NOMO-1 (cell line): ENCODE results near the gene CD200.

Experiments used
- DNase-seq, 2 experiments: peaks; one replicate each; lab custom pipeline; 2025; ENCODE audit not compliant: unreplicated experiment in 2 of 2; lab: John Stamatoyannopoulos, UW

The CD200 gene, protein sequence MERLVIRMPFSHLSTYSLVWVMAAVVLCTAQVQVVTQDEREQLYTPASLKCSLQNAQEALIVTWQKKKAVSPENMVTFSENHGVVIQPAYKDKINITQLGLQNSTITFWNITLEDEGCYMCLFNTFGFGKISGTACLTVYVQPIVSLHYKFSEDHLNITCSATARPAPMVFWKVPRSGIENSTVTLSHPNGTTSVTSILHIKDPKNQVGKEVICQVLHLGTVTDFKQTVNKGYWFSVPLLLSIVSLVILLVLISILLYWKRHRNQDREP

DNA sequence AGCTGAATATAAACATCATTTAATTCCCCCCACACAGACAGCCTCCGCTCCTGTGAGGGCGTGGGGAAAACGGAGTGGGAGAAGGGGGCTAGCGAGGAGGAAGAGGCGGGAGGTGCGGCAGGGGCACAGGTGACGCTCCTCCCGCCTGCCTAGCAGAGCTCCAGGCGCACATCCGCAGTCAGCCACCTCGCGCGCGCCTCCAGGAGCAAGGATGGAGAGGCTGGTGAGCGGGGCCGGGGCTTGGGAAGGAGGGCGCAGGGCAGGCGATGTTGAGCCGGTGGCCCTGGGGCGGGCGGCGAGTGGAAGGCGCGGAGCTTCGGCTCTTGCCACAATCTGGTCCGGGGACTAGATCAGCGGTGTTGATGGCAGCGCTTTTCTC, at the start of gene CD200:
CD200 (plus strand) TSS at position 155 of the 379 bp plus-strand sequence; CDS start at position 212, 57 bp downstream.
- DNase-seq = no peak

DNA sequence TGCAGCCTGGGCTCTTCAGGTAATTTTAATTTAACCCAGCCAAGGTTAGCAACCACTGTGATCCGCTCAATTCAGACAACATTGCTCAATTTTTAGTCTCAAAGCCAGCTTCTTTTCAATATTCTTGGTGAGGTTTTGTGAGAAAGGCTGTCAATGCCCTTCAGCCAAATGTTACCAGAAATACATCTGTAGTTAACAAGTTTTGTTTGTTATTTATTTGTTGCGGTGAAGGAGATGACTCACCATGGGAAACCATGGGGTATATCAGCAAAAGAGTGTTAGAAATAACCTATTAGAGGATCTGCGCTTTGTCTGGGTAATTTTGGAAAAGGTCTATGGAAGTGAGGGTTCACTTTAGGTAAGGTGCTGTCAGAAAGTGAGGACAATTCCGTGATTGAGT, 43.9 kb upstream of the CD200 start:
- DNase-seq = no peak

DNA sequence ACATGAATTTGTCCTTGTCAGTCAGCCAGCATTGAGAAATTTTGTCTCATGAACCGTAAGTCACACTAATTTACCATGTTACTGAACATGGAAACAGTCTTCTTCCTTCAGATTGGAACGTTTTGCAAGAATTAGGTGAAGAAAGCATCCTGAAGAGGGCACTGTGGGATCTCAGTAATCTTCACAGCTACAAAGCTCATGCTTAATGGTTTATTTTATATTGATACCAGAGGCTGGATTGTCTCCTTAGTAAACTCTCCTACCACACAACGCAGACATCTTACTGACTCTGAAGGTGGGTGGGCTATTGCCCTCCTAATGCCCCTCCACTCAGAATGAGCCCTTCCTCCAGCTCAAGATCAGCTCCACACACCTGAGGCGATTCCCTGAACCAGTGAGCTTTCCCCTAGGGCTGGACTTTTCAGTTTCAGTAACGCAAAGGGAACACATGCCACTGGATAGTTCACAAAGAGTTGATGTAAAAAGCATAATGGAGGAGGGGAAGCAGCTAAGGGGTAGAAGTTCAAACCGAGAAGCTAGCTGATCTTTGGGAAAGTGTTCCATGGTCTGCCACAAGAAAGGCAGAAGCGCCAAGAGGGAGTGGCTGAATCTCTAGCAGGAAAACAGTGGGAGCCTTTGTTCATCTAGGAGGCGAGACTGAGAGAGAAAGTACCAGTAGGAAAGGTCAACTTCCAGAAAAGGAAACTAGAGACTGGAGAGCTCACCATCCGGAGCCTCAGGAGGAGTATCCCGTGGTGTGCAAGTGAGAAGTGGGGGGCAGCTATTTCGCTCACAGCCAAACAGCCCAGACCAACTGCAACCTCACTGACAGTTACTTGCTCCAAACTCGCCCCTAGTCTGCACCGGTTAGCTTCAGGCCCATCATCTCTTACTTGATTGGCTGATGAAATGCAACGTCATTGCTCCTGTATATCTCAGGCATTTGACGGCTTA, 39.3 kb upstream of the CD200 start, which contains the start of gene SLC9C1:
SLC9C1 (minus strand) TSS at position 849 of the 954 bp plus-strand sequence. CDS start 7,425 bp downstream, outside the sequence.
- peak; percentile 44 to 89 for DNase-seq

DNA sequence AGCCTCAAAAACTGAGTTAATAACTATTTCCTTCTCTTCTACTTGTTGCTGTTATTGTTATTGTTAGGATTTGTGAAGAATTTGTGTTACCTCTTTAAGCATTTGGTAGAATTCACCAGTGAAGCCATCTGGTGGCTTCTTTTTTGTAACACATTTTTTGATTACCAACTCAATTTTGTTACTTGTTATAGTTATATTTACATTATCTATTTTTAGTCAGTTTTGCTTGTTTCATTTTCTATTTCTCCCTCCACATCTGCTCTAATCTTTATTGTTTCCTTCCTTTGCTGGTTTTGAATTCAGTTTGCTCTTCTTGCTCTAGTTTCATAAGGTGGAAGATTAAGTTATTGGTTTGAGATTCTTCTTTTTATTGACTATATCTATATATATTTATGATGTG, 35.2 kb upstream of the CD200 start:
- peak in 1 of 2 experiments; percentile 13 for DNase-seq

DNA sequence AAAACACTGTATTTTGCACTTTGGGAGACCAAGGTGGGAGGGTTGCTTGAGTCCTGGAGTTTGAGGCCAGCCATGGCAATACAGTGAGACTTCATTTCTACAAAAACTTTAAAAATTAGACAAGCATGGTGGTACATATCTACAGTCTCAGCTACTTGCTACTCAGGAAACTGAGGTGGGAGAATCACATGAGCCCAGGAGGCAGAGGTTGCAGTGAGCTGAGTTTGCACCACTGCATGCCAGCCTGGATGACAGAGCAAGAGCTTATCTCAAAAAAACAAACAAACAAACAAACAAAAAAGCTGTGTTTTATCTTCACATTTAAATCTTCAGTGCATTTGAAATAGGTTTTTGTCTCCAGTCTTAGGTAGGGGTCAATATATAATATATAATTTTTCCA, 34.2 kb upstream of the CD200 start:
- DNase-seq = no peak

DNA sequence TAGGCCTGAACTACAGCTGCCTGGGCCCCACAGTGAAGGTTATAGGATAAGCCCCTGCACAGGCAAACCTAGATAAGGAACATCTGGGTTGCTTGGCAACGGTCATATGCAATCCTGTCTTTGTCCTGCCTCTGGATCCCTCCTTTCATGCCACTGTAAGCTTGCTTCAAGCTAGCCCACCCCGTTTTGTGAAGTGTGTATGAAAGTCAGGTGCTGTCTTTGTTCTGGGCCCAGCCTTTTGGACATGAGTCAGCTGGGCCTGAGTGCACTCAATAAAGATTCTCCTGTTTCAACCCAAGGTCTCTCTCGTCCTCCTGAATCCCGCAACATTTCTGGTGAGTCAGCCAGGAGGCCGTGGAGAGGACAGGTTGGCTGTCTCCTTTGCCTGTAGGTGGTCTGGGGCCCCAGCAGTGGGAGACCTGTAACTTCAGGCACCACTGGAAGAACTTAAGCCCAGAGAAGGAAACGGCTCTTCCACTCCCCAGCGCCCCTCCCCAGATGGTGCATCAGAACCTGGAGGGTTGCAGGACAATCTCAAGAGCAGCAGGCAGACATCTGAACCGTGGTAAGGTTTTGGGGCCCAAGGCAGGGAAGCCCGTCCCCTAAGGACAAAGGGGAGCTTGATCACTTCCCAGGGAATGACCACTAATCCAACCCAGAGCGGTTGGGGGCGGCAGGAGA, 30.7 kb upstream of the CD200 start:
- no peak for DNase-seq

DNA sequence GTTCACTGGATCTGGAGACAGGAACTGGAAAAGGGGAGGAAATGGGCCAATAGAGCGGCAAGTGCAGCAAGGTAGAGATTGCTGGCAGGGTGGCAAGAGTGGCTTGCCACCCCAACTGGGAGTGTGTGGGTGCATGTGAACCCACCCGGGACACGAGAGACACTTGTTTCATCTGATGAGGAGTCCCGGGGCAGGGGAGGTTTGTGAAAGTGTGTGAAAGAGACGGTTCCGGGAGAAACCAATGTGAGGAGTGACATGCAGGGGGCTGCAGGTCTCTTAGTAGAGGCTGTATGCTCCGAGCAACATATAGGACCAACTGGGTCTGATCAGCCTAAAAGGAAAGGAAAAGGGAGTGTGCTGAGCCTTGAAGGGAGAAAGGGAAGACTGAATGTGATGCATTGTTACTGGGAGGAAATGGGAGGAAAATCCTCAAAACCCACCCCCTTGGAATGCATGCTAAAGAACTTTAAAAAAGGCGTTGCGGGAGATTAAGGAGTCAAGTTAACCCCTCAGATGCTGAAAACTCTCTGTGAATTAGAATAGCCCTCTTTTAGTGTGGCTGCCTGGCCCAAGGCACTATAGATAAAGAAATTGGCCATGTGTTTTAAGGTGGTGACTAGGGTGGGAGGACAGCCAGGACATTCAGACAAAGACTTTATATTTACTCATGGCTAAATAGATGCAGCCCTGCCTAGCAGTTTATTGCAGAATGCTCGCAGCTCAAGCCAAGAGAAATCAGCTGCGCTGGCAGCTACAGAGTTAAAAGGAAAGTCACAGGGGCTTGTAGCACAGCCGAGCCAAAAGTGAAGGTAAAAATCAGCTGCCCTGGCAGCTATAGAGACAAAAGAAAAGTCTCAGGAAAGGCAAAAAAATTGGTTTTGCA, 29.8 kb upstream of the CD200 start:
- DNase-seq = no peak

DNA sequence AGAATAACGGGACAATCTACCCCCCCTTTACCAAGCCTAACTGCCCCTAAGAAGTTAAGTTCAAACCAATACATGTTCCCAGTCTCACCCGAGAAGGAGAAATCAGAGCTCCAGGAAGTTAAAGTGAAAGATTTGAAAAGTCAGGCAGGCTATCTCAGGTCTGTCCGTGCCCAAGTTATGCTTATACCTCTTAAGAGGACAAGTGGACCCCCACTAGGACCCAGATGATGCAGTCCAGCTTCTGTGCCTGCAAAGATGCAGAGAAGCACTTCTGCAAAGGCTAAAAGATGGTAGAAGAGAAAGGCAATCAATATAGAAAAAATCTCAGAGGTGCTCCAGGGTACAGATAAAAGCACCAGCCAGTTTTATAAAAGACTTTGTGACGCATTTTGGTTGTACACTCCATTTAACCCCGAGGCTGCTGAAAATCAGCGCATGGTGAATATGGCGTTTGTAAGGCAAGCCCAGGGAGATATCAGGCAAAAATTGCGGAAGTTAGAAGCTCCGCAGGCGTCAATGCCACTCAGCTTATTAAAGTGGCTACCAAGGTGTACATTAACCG, 29.1 kb upstream of the CD200 start:
- no peak for DNase-seq

DNA sequence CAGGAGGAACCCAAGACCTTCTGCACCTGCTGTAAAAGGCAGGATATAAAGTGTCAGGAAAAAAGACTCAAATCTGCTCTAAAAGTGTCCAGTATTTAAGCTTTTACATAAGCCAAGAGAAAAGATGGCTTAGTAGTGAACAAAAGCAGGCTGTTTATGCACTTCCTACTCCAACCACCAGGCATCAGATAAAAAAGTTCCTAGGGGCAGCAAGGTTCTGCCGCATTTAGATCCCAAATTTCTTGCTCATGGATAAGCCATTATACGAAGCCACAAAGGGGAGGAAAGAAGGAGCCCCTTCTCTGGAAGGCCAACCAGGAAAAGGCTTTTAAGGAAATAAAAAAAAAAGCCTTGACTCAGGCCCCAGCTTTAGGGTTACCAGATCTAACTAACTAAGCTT, 28.3 kb upstream of the CD200 start:
- DNase-seq = no peak

DNA sequence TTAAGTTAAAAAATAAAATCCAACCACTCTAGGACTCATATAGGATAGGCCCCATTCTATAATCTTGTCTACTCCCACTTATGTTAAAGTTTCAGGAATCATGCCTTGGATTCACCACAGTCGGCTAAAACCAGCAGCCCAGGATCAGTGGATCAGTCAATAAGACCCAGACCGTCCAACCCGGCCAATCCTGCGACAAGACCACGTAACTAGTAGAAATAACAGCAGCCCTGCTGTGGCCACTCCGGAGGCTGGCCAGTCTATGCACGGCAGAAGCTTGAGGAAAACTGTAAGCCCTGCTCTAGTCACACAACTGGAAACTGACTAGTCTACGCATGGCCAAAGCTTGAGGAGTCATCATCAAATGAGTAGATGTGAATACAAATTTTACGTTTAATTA, 26.1 kb upstream of the CD200 start:
- no peak for DNase-seq

DNA sequence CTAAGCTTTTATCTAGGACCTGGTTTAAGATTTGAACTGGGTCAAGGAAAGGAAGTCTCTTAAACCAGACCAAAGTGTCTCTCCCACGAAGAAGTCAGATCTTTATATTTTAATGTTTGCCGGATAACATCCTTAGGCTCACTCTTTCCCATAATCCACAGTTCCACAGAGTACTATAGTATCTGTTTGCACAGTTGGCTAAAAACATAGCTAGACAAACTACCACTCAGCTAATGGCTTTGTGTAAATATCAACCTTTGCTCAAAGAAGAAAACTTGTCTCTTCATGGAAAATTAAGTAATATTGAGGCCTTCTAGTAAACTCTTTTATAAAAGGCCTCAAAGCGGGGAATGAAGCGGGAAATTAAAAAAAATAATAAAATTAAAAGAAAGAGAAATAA, 25.4 kb upstream of the CD200 start:
- no peak for DNase-seq

DNA sequence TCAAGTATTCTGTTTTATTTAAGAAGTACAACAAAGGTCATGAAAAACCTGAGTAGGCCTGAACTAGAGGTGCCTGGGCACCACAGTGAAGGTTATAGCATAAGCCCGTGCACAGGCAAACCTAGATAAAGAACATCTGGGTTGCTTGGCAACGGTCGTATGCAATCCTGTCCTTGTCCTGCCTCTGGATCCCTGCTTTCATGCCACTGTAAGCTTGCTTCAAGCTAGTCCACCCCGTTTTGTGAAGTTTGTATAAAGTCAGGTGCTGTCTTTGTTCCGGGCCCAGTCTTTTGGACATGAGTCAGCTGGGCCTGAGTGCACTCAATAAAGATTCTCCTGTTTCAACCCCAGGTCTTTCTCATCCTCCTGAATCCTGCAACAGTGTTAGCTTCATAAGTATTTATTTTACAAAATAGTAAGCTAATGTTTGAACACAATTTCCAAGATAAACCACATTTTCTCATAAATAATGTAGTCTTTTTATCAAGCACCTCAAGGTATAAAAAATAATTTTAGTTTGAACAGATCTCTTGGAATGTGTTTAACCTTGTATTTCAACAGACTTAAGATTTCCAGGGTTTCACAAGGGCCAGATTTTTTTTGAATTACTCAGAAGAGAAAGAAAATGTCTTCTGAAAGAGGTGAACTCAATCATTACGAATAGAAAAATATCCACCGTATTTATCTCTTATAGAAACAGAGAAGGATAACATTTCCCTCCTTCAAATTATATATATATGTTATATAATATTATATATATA, 24.6 kb upstream of the CD200 start:
- no peak for DNase-seq

DNA sequence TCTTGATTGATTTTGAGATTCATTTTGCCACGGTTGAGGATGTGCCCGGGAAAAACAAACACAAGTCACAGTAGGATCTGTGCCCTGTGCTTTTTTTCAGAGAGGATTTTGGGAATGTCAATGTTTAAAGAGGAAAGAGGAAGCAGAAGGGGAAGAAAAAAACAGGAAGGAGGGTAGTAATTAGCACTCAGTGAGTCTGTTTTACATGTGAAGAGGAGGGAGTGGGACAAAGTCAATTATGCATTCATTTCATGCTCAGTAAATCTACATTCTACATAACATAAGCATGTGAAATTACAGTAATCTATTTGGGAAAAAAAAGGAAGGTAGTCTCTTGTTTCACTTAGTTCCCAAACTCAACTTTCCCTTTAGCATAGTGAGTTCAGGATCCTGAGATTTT, 18.3 kb upstream of the CD200 start:
- peak in 1 of 2 experiments; percentile 26 for DNase-seq

DNA sequence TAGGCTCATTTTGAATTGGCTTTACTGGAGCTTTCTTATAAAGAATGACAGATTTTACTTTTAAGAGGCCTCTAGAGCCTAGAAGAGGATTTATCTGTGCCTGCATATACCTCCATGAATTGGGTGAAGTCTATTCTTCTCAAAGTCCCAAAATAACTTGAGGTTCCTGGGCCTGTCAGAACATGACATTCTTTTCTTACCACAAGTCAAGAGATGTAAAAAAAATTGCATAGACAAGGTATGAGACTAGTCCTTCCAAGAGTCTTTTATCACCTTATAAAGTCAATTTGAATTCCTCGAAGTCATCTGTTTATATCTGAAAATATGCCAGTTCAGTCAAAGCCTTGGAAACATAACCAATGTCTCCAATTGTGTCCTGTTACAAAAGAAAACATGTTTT, 17.2 kb upstream of the CD200 start:
- no peak for DNase-seq

DNA sequence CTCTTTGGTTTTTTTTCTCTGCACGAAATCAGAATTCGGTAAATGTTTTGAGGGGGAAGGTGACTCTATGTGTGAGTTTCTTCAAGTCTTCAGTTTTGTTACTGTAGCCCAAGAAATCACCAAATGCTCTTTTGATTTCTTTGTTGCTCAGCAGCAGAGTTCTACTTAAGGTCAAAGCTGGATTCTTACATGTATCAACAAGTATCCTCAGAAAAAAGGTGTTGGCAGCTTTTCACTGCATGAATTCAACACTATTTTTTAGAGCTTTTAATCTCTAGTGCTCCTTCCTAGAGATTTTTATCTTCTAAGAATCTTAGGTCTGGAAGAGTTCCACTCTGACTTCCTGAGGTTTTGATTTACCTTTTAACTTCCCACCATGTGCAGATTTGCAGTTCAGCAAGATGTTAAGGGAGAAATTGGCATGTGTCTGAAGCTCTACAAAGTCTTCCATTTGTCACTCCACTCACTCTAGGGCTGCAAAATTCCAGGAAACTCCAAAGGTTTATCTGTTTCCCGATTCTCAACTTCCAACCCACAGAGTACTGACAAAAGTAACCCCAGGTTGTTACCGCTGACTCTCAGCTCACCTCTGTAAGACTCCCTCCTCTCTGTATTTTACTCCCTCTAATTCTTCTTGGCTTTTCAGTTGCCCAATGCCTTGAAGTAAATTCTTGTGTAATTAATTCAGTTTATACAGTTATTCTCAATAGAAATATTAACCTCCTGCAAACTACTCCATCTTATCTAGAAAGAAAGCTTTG, 13.3 kb upstream of the CD200 start:
- DNase-seq = no peak

DNA sequence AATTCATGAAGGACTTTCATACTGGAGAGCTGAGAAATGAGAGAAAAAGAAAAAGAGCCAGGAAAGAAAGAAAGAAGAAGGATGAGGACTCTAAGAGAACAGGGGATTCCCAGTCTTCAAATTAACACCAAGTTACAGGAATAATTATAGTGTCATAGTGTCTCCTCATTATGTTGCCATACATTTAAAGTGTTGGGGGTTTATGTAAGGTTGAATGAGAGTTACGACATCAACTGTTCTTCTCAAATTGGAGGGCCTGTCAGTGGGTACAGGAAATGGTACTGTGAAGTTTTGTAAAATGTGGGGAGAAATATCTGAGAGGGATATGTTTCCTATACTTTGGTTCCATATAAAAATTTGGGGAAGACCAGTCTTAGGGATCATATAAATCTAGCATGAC, 12.3 kb upstream of the CD200 start:
- DNase-seq = peak; percentile 65 to 85

DNA sequence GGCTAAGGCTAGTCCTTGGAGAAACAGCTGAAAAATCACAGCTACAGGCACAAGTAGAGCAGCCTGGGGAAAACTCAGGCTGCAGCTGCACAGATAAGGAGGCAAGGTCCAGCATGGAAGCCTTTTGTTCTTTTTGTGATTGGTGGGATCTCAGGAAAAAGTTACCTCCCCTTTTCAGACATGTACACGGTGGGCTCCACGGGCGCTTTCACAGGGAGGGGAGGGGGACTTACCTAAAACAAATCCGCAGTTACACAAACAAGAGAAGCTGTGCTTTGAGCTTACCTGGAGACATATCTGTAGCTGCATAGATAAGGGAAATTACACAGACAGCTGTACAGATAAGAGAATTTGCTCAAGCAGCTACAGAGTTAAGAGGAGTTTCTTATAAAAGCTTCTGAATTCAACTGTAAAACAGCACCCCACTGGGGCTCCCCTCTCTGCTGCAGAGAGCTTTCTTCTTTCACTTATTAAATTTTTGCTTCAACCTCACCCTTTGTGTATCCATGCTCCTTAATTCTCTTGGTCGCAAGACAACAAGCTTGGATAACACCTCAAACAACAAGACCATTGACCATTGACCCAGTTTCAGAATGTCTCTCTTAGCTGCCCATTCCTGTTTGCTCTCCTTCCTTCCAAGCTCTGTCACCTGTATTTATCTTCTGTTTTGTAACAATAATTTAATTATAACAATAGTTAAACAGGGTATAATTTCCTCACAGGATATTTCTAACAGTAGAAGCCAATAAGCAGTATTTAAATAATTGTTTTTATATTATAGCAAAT, 10.9 kb upstream of the CD200 start:
- no peak for DNase-seq
